ENCODE data around the gene GYS1. TPM values are rescaled to one million over a fixed set of nuclear protein-coding genes. Genes with fewer than 3 reads are reported as not detected.
"Not testable (repeated sequence)": the region's sequence is repeated elsewhere in the genome, so short reads cannot be mapped to it uniquely, and the experiment has no call there.

Gene GYS1
- total RNA-seq, 1 experiment from 2014 or later: 31.3 TPM

DNA sequence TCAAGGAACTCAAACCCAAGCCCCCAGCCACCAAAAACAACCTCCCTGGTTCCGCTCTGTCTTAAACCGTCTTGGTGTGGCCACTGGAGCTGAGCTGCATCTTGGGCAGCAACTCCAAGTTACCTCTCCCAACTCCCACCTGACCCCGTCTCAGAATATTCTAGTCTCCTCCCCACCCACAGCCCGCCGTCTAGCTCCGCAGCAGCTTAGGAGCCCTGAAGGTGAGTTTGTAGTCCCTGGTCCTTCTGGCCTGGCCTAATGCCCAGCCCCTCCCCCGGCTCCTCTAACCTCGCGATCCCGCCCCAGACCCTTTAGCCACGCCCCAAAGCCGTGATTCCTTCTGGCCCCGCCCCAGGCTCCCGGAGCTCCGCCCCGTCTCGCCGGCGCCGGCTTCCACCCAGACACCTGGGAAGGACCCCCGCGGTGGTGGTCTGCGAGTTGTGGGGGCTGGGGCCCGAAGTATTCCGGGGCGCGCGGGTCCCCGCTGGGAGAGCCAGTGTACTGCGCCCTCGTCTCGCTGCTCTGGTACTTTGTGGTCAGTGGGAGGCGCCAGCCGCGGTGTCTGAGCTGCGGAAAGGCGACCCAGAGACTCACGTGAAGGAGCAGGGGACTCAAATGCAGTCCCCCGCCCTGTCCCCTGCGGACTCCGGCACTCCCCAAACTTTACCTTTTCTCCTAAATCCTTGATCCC, 26.3 kb upstream of the GYS1 start:
- DNase-seq (ENCODE audit: low read depth): peak; percentile 77
- in situ Hi-C loops (cut with HindIII; ENCODE audit: low pct_unique_long_range_greater_than_20kb, low sequenced_read_pairs): no loop called here

DNA sequence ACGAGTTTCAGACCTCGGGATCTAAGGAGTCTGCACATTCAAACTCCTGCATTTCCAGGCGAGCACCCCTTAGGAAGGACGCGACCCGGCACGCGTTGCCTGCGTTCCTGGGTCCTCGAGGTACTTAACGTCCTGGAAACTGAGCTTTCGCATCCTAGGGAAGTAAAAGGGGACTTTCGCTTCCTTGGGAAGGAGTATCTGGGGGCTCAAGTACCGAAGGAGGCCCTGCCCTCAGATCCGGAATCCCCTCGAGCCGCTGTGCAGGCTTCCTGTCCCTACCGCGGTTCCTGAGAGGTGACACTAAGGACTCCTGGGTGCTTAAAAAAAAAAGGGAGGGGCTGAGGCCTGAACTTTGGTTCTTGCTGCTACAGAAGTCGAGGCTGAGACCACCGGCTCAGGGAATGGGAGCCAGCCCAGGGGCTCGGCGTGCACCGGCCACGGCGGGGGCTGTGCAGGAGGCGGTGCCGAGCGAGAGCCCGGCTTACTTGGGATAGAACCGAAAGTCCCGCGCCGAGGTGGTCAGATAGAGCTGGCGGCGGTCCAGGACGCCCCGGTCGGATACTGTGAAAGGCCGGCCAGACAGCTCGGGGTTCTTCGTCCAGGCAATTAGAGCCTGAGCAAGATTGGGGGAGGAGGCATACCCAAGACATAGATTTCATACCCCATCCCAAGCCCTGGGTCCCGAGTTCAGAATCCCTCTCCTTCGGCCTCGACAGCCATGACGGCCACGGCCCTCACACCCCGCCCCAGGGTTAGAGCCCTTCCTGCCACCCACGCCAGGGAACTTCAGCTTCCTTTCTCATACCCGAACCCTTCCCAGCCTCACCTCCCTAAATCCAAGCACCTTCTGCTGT, 25.5 kb upstream of the GYS1 start:
- in situ Hi-C loops (cut with HindIII; ENCODE audit: low pct_unique_long_range_greater_than_20kb, low sequenced_read_pairs); DNase-seq (ENCODE audit: low read depth): not testable (repeated sequence)

DNA sequence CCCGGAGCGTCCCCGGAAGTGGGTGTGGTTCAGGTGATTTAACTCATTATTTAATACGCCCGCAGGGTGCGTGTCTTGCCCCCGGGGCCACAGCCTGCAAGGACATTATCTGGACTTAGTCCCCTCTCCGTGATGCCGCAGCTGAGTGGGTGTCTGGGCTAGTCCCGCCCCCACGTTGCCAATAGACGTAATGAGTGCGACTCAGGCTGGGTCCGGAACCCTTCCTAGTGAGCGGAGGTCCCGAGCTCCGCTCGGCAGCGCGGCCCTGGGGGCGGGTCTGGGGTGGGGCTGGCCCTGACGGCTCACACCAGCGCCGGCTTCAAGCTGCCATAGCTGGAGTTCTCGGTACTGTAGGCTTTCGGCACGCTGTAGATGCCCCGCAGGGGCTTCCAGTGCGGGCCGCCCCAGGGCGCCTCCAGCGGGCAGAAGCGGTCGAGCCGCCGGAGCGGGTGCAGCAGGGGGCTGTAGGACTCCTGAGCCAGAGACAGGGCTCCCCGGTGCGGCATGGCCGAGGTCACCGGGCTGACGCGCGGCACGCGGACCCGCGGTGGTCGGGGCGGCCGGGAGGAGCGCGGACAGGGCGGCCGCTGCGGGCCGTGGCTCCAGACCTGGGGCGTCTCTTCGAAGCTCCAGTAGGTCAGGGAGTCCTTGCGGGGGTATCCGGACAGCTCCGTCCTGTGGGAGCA, 24.7 kb upstream of the GYS1 start:
- in situ Hi-C loops (cut with HindIII; ENCODE audit: low pct_unique_long_range_greater_than_20kb, low sequenced_read_pairs): no loop called here
- no peak for DNase-seq (ENCODE audit: low read depth)

DNA sequence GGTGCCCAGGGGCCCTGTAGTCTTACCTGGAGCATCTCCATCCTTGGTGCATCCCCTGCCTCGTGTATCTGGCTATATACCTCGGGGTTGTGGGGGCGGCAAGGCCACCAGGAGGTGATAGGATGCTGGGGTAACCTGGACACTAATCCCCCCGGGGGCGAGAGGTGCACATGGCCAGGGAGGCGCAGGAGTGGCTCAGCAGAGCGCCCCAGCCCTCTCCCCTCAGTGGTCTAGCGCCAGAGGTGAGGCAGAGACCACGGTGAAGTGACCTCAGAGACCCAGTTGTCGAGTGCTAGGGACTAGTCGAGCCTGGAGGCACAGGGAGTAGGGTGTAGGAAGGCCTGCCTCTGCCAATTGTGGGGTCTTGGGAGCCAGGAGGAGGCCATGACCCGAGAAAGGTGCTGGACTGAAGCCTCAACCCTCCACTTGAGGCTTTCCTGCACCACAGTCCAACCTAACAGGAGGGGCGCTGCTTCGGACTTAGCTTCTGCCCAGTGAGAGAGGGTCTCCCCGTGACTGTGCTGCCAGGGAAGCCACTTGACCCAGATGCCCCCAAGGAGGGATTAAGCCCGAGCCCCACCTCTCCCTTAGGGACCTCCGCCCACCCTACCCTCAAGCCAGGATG, 24.0 kb upstream of the GYS1 start, which contains the start of gene LHB:
Gene LHB, minus strand, starts transcription at position 51 of the 625 bp plus-strand sequence. Its CDS starts 10 bp downstream, at position 41.
- in situ Hi-C loops (cut with HindIII; ENCODE audit: low pct_unique_long_range_greater_than_20kb, low sequenced_read_pairs): no loop called here
- no peak for DNase-seq (ENCODE audit: low read depth)

DNA sequence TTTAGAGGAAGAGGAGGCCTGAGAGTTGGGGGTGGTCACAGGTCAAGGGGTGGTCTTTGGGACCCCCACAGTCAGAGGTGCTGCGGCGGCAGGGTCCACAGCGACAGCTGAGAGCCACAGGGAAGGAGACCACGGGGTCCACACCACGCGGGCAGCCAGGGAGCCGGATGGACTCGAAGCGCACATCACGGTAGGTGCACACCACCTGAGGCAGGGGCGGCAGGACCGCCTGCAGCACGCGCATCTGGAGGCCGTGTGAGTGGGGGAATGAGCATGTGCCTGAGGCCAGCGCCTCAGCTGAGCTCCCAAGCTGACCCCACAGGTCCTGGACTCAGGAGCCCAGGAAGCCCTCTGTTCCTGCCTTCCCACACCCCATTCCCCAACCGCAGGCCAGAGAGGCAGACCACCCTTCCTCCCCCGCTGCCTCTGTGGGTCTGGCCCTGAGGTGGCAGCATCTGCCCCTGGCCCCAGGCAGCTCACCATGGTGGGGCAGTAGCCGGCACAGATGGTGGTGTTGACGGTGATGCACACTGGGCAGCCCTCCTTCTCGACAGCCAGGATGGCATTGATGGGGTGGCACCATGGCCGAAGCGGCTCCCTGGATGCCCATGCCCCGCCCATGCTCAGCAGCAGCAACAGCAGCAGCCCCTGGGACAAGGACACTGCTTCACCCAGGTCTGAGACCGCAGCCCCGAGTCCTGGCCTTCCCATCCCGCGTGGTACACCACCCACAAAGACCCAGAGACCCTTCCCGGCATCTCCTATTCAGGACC, 23.1 kb upstream of the GYS1 start:
- in situ Hi-C loops (cut with HindIII; ENCODE audit: low pct_unique_long_range_greater_than_20kb, low sequenced_read_pairs): no loop called here
- DNase-seq (ENCODE audit: low read depth): no peak

DNA sequence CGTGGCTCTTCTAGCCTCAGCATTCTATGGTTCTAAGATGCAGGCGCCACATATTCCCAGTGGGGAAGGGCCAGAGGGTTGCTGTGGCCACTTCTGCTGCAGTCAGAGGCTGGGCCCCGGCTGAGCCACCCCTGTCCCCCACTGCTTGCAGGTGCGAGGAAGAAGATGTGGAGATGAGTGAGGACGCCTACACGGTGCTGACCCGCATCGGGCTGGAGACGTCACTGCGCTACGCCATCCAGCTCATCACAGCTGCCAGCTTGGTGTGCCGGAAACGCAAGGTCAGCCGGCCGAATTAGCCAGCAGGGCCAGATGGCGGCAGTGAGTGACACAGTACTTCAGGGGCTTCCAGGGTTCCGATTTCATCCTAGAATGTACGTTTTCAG, 21.8 kb upstream of the GYS1 start:
- DNase-seq (ENCODE audit: low read depth): no peak
- in situ Hi-C loops (cut with HindIII; ENCODE audit: low pct_unique_long_range_greater_than_20kb, low sequenced_read_pairs): no loop called here

DNA sequence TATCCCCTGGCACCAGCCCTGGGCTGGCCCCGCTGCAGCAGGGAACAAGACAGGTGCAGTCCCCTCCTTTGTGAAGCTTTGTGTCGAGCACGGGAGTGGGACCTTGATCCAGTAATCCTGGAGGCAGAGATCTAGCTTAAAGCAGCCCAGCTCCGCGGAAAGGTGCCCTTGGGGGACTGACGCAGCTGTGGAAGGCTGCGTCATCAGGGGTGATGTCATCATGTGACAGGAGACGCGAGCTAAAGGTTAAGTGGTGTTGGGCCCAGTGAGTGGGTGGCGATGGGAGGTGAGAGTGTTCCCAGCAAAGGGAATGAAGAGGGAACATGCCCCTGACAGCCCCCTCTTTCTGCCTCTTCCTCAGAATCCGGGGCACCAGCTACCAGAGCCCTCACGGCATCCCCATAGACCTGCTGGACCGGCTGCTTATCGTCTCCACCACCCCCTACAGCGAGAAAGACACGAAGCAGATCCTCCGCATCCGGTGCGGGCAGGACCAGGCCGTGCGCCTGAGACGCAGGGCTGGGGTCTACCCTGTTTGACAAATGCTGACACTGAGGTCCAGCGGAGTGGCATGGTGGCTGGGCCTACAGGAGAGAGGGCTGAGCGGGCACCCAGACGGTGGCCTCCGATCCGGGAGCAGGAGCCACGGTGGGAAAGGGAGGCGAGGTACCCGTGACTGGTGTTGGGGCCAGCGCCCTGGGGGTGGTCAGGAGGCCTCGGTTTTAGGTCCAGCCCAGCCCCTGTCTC, 21.2 kb upstream of the GYS1 start:
- in situ Hi-C loops (cut with HindIII; ENCODE audit: low pct_unique_long_range_greater_than_20kb, low sequenced_read_pairs): no loop called here
- no peak for DNase-seq (ENCODE audit: low read depth)

DNA sequence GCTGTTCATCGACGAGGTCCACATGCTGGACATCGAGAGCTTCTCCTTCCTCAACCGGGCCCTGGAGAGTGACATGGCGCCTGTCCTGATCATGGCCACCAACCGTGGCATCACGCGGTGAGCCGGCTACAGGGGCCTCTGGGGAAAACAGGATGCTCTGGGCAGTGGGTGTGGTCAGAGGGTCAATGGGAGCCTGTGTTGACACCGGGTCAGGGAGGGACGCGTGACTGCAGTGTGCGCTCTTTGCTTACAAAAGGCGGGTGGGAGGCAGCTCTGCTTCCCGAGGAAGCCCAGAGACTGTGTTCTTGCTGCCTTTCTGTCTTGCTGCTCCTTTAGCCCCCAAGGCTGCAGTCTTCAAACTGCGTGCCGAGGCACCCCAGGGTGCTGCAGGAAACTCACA, 18.1 kb upstream of the GYS1 start:
- DNase-seq (ENCODE audit: low read depth): no peak
- in situ Hi-C loops (cut with HindIII; ENCODE audit: low pct_unique_long_range_greater_than_20kb, low sequenced_read_pairs): no loop called here

DNA sequence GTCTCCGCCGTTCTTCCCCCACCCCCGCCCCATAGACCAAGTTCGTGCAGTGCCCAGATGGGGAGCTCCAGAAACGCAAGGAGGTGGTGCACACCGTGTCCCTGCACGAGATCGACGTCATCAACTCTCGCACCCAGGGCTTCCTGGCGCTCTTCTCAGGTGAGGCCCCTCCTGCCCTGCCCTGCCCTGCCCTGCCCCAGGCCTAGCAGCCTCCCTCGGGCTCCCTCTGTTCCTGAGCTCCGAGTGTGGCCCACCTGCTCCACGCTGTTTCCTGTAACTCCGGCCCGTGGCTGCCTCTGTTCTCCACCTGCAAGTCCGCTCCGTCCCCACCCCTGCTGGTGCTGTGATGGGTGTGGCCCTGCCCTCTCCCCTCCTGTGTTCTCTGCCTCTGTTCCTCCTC, 17.3 kb upstream of the GYS1 start:
- in situ Hi-C loops (cut with HindIII; ENCODE audit: low pct_unique_long_range_greater_than_20kb, low sequenced_read_pairs): no loop called here
- DNase-seq (ENCODE audit: low read depth): no peak

DNA sequence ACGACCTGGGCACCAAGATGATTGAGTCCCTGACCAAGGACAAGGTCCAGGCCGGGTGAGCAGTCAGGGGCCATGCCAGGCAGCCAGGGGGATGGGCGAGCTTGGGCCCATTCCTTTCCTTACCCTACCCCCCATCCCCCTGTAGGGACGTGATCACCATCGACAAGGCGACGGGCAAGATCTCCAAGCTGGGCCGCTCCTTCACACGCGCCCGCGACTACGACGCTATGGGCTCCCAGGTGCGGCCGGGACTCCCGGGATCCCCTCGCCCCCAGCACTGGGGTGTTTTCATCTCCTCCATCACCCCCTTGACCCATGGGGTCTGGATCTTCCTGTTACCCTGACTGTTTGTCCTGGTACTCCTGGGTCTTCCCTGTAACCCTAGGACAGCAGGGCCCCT, 16.7 kb upstream of the GYS1 start:
- in situ Hi-C loops (cut with HindIII; ENCODE audit: low pct_unique_long_range_greater_than_20kb, low sequenced_read_pairs): no loop called here

DNA sequence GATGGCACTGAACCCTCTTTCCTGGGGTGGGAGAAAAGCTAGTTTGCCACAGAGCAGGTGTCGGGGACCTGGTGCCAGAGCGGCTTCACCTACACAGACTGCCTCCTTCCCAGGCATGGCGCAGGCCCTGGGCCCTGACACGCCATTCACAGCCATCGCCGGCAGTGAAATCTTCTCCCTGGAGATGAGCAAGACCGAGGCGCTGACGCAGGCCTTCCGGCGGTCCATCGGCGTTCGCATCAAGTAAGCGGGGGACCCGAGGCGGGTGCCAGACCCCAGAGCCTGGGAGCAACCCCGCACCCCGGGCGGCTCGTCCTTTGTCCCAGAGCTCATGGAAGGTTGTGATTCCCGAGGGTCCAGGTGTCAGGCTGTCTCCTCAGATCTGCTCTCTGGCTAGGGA, 13.8 kb upstream of the GYS1 start:
- in situ Hi-C loops (cut with HindIII; ENCODE audit: low pct_unique_long_range_greater_than_20kb, low sequenced_read_pairs): no loop called here
- DNase-seq (ENCODE audit: low read depth): no peak

More for the DNA sequence above, 16.7 kb upstream of the GYS1 start:
- DNase-seq (ENCODE audit: low read depth): no peak

DNA sequence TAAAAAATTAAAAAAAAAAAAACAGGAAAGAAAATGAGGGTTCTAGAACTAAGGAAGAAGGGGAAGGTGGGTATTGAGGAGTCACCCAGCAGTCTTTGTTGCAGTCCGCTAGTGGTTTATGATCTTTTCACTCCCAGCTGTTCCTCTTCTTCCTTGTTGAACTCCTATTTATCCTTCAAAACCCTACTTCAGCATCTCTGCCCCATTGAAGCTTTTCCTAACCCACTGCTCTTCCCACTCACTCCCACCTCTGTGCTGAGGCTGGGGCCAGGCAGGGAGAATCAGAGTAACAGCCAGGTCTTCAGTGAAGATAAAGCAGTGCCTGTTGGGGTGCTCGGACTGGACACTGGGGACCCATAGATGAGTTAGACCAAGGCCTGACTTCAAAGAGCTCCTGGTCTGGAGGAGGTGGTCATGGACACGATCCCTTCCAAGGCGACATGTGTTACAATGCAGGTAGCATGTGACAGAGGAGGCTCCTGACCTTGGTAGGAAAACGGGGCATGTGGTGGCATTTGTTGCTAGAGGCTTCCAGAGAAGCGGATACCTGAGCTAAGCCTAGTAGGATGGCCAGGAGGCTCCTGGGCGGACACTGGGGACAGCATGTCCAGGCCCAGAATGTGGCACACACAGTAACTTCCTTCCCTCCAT, 12.0 kb upstream of the GYS1 start:
- DNase-seq (ENCODE audit: low read depth): no peak
- in situ Hi-C loops (cut with HindIII; ENCODE audit: low pct_unique_long_range_greater_than_20kb, low sequenced_read_pairs): no loop called here

DNA sequence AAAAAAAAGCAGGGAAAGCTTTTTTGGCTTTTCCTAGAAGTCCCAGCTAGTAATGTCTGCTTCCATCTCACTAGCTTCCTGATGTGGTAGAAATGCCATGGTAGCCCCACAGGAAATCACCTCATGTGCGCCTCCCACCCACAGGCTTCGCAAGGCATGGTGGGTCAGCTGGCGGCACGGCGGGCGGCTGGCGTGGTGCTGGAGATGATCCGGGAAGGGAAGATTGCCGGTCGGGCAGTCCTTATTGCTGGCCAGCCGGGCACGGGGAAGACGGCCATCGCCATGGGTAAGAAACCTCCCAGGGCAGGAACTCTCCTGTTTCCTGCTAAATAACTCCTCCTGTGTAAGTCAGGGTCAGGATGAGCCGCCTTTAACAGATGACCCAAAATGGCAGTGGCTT, 11.0 kb upstream of the GYS1 start:
- DNase-seq (ENCODE audit: low read depth): no peak

DNA sequence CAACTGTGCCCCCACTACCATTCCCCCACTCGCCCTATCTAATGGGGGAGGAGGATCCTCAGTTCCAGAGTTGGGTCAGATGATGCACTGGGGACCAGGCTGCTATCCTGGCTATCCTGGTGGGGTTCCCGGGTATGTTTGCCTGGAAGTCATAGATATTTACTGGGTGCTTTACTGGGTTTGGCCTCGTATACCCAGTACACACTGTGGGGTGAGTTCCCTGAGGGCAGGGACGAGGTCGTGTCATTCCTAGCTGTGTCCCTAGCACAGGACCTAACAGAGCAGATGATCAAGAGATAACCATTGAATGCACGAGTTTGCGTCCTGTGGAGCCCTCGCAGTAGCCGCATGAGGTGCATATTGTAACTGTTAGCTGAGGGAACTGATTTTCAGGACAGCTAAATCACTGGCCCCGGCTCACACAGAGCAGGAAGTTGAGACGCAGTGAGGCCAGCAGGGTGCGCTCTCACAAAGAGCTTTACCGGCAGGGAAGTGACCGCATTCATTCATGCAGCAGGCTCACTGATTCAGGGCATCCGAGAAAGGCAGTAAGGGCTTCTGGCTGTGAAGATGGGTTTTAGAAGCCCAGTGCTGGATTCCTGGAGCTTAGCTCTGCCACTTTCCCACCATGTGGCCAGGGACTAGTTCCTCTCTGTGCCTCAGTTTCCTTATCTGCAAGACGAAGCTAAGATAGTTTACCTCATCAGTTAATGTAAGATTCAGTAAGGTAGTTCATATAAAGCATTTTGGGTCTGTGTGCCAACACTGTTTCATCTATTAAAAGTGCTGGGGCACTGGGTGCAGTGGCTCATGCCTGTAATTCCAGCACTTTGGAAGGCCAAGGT, 6.6 kb upstream of the GYS1 start:
- DNase-seq (ENCODE audit: low read depth): no peak
- in situ Hi-C loops (cut with HindIII; ENCODE audit: low pct_unique_long_range_greater_than_20kb, low sequenced_read_pairs): no loop called here

More for the DNA sequence above, 11.0 kb upstream of the GYS1 start:
- in situ Hi-C loops (cut with HindIII; ENCODE audit: low pct_unique_long_range_greater_than_20kb, low sequenced_read_pairs): no loop called here

DNA sequence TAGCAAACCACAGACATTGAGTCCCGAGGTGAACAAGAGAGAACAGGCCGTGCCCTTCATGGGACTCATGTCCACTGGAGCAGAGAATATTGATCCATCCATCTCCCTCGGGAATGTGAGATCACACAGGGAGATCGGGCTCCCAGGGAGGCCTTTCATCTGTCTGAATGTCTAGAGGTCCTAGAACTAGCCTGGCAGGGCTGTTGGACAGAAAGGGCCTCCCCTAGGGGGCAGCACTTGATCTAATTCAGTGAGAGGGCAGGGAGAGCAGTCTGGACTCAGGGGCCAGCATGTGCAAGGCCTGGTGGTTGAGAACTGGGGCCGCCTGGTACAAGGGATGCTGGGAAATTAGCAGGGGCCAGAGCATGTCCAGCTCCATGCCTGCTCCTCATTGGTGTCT, 4.9 kb upstream of the GYS1 start:
- DNase-seq (ENCODE audit: low read depth): peak; percentile 54
- in situ Hi-C loops (cut with HindIII; ENCODE audit: low pct_unique_long_range_greater_than_20kb, low sequenced_read_pairs): no loop called here

DNA sequence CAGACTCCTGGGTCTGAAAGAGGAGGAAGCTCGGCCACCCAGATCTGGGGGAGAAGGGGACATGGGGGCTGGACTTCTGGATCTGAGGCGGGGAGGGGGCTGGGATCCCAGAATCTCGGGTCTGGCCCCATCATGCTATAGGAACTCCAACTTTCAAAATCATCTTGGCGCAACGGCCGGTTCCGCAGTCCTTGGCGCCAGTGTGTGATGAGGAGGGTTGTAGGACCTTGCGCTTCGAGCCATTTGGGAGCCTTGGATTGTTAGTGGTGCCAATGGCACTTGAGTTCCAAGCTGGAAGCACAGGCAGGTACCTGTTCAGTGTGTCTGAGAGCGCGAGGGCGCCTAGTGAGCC, 902 bp upstream of the GYS1 start:
- no peak for DNase-seq (ENCODE audit: low read depth)
- in situ Hi-C loops (cut with HindIII; ENCODE audit: low pct_unique_long_range_greater_than_20kb, low sequenced_read_pairs): no loop called here

All from Caki2 (cell line).